Measurements from ENCODE around the gene TCEAL8. TPM values are rescaled to one million over a fixed set of nuclear protein-coding genes. Genes with fewer than 3 reads are reported as not detected.

TCEAL8 gene
- polyA plus RNA-seq, 3 donors, result 7.0 to 33.7 (median 30.2) TPM

DNA sequence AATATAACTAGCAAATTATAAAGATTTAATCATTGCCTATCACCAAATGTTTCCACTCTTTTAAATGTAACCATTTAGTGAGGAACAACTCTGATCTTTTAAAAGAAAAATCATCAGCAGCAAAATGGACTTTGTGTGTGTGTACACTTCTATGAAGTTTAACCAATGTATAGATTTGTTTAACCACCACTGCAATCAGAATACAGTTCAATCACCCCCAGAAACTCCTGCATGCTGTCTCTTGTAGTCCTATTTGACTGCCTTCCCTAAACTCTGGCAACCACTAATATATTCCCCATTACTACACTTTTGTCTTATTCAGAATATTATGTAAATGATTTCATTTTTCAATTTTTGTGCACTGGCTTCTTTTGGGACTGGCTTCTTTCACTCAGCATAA lies 1.7 kb upstream of the TCEAL8 start:
- no peaks in the 10 kb centered on the region for H4K20me1 ChIP-seq (ENCODE audit: insufficient read depth, low read length)
- H3K27ac Mint-ChIP-seq, result no peak overlapping the region
- no peaks in the 10 kb centered on the region for H3K9me3 ChIP-seq (replicated peaks in 1 of 2; ENCODE audit: control insufficient read depth in 1 of 2, insufficient read depth in 1 of 2, low read length in 2 of 2)
- peaks cover 16% of the 10 kb centered on the region for H3K4me1 Mint-ChIP-seq
- no peak overlapping the region for H3K4me3 ChIP-seq (replicated peaks in 1 of 3; ENCODE audit: low read depth in 2 of 3, low read length in 3 of 3)
- H2AFZ ChIP-seq (ENCODE audit: insufficient read depth, low read depth, low read length, poor library complexity, severe bottlenecking), result no peak overlapping the region
- H3K27me3 ChIP-seq (ENCODE audit: control insufficient read depth in 2 of 2, insufficient read depth in 2 of 2, low read length in 2 of 2), result no peaks in the 10 kb centered on the region
- H3K4me1 ChIP-seq (ENCODE audit: control insufficient read depth in 1 of 2, insufficient read depth in 2 of 2, low read length in 2 of 2), result peaks cover 11 to 14% of the 10 kb centered on the region in 2 donors
- H3K4me2 ChIP-seq (replicated peaks; ENCODE audit: extremely low read depth, low read length, poor library complexity, severe bottlenecking), result no peak overlapping the region
- intact Hi-C loops (cut with micrococcal nuclease), result no loop called here
- TF ChIP-seq CTCF (IDR thresholded peaks at IDR 0.05), result no peak
- peaks cover 12% of the 10 kb centered on the region for H3K79me2 ChIP-seq (ENCODE audit: insufficient read depth, low read length)
- peaks cover 0 to 1% of the 10 kb centered on the region in 2 donors for H3K36me3 Mint-ChIP-seq
- H3K9ac ChIP-seq (ENCODE audit: insufficient read depth, low read length, poor library complexity, severe bottlenecking), result no peak overlapping the region
- no peak for DNase-seq
- no peak overlapping the region for H3K4me3 Mint-ChIP-seq
- no peaks in the 10 kb centered on the region for H3K36me3 ChIP-seq (replicated peaks in 1 of 2; ENCODE audit: control insufficient read depth in 1 of 2, insufficient read depth in 2 of 2, low read length in 2 of 2)
- no peak overlapping the region for H3K27ac ChIP-seq (ENCODE audit: low read depth in 1 of 2, low read length in 2 of 2)
- peaks cover 0 to 5% (median 5%) of the 10 kb centered on the region in 3 donors for H3K27me3 Mint-ChIP-seq (ENCODE audit: low read depth in 3 of 3)
- H3K9me3 Mint-ChIP-seq, result peaks cover 0 to 5% (median 0%) of the 10 kb centered on the region in 7 donors

DNA sequence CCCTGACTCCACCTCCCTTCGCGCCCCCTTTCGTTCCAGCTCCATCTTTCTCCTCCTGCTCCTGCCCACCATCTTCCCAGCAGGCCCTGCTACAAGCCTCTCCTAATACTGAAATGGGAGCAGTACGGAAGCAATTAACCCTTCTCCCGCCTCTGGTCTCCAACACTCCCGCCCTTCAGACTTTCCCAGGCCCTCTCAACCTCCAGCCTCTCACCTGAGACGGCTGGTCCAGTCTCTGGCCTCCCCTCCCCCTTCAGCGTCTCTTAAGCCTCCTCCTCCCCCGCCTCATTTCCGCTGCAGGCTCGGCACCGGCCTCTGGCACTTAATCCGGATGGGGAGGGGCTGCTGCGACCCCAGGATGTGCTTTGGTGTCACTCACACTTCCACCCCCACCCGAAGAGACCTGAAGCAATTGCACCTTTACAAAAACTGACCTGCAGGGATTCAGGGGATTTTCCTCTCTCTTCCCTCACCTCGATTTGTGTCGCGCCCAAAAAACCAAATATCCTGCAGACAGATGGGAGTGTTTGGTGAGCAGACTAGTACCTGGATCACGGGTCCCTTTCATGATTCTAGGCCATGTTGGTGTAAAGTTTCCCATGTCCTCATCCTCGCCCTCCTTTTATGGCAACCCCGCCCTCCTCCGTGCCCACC lies 657 bp downstream of the TCEAL8 start:
- peaks cover 16% of the 10 kb centered on the region for H3K4me1 Mint-ChIP-seq

More for the DNA sequence above, 657 bp downstream of the TCEAL8 start:
- Histone ChIP-seq H3K27me3 (ENCODE audit: control insufficient read depth in 2 of 2, insufficient read depth in 2 of 2, low read length in 2 of 2) (no peaks in the 10 kb centered on the region), H3K27ac (ENCODE audit: low read depth in 1 of 2, low read length in 2 of 2) (peak overlapping the region; percentile 4 to 74), H3K4me2 (replicated peaks; ENCODE audit: extremely low read depth, low read length, poor library complexity, severe bottlenecking) (peak overlapping the region; percentile 71), H3K4me3 (replicated peaks in 1 of 3; ENCODE audit: low read depth in 2 of 3, low read length in 3 of 3) (peak overlapping the region; percentile 74 to 84 (median 79)), H2AFZ (ENCODE audit: insufficient read depth, low read depth, low read length, poor library complexity, severe bottlenecking) (peak overlapping the region; percentile 82), H3K36me3 (replicated peaks in 1 of 2; ENCODE audit: control insufficient read depth in 1 of 2, insufficient read depth in 2 of 2, low read length in 2 of 2) (no peaks in the 10 kb centered on the region), H3K9me3 (replicated peaks in 1 of 2; ENCODE audit: control insufficient read depth in 1 of 2, insufficient read depth in 1 of 2, low read length in 2 of 2) (no peaks in the 10 kb centered on the region), H3K4me1 (ENCODE audit: control insufficient read depth in 1 of 2, insufficient read depth in 2 of 2, low read length in 2 of 2) (peaks cover 11 to 14% of the 10 kb centered on the region in 2 donors), H3K9ac (ENCODE audit: insufficient read depth, low read length, poor library complexity, severe bottlenecking) (peak overlapping the region; percentile 58), H3K79me2 (ENCODE audit: insufficient read depth, low read length) (peaks cover 12% of the 10 kb centered on the region), H4K20me1 (ENCODE audit: insufficient read depth, low read length) (no peaks in the 10 kb centered on the region)
- 0% methylated on average over 2 of the region's 22 CpGs for WGBS (ENCODE audit: insufficient coverage)
- intact Hi-C loops (cut with micrococcal nuclease), result no loop called here
- Mint-ChIP-seq H3K9me3 (peaks cover 0 to 5% (median 0%) of the 10 kb centered on the region in 7 donors), H3K4me3 (peak overlapping the region; percentile 90 to 92), H3K27me3 (ENCODE audit: low read depth in 3 of 3) (peaks cover 0 to 5% (median 3%) of the 10 kb centered on the region in 3 donors), H3K27ac (peak overlapping the region in 6 of 7 donors; percentile 80 to 91 (median 84)), H3K36me3 (peaks cover 0 to 1% of the 10 kb centered on the region in 2 donors)
- DNase-seq, result no peak
- TF ChIP-seq CTCF (IDR thresholded peaks at IDR 0.05), result no peak
